K562 (cell line): ENCODE results near the gene ADAM10. TPM values are rescaled to one million over a fixed set of nuclear protein-coding genes. Genes with fewer than 3 reads are reported as not detected.

Experiments used
- BCL6 ChIP-seq: fragments of 250-450 bp; sonication (Bioruptor Pico); IDR thresholded peaks from 2 replicates; pipeline ENCODE4 v1.4.0; 2020
- ELF2 ChIP-seq: fragments of 250-450 bp; sonication (Bioruptor Pico); IDR thresholded peaks from 2 replicates; pipeline ENCODE4 v1.5.0; 2021; ENCODE audit warnings: mild to moderate bottlenecking
- ETV6 ChIP-seq, 3 experiments: fragments of 150-350 bp in 1 of 3; sonication (generic) in 1 of 3; formaldehyde crosslinking in 1 of 3; IDR thresholded peaks; 2 replicates each; pipeline versions ENCODE4 v1.6.1 to v1.8.0; 2014 to 2022; ENCODE audit warnings: borderline replicate concordance in 2 of 3, low read depth in 2 of 3, antibody characterized with exemption in 1 of 3, low read length in 1 of 3, mild to moderate bottlenecking in 1 of 3, missing genetic modification reagents in 1 of 3
- JUN ChIP-seq, 2 experiments: sonication (generic) in 1 of 2; formaldehyde crosslinking in 1 of 2; IDR thresholded peaks; 2 replicates each; pipeline versions ENCODE4 v1.6.1 to v1.8.0; 2012 to 2022; ENCODE audit warnings: borderline replicate concordance in 2 of 2, mild to moderate bottlenecking in 2 of 2, improper control_type of control experiment in 1 of 2, low read depth in 1 of 2, low read length in 1 of 2, missing genetic modification reagents in 1 of 2
- KLF6 ChIP-seq: fragments of 250-450 bp; sonication (Bioruptor Pico); IDR thresholded peaks from 2 replicates; pipeline ENCODE4 v1.4.0; 2020; ENCODE audit warnings: mild to moderate bottlenecking, moderate library complexity, borderline replicate concordance
- MXI1 ChIP-seq: IDR thresholded peaks from 2 replicates; pipeline ENCODE4 v1.6.1; 2011; ENCODE audit warnings: low read depth, mild to moderate bottlenecking, improper control_type of control experiment, low read length
- PHB2 ChIP-seq: fragments of 450-650 bp; IDR thresholded peaks from 2 replicates; pipeline ENCODE4 v1.6.1; 2017; ENCODE audit warnings: low read depth
- RBM39 ChIP-seq: fragments of 200-400 bp; formaldehyde crosslinking; optimal IDR thresholded peaks from 2 replicates; pipeline ENCODE3; 2018; ENCODE audit warnings: low read depth, low read length
- SMAD1 ChIP-seq: fragments of 150-350 bp; IDR thresholded peaks from 2 replicates; pipeline ENCODE4 v1.6.1; 2014; ENCODE audit warnings: low read length, low read depth; ENCODE audit not compliant: partially characterized antibody
- YY1 ChIP-seq, 3 experiments: IDR thresholded peaks; 2 replicates each; pipeline ENCODE4 v1.6.1; 2011; ENCODE audit warnings: low read length in 2 of 3, mild to moderate bottlenecking in 2 of 3, moderate library complexity in 2 of 3, borderline replicate concordance in 1 of 3, control low read depth in 1 of 3, low read depth in 1 of 3; ENCODE audit not compliant: insufficient read depth in 3 of 3, insufficient replicate concordance in 2 of 3, control insufficient read depth in 1 of 3, insufficient read length in 1 of 3; ENCODE audit errors: extremely low read depth in 1 of 3
- polyA plus RNA-seq, 8 experiments: library from polyadenylated mRNA; depleted of rRNA in 4 of 8; stranded (reverse) in 5 of 8; unstranded in 3 of 8; fragments of >200 nt; fragmentation: Nextera tagmentation in 2 of 8; fragmentation: Illumina TruSeq in 1 of 8; extraction: Ambion mirVana in 2 of 8; extraction: Trizol in 1 of 8; gene quantifications; 2 replicates each; pipeline versions ENCODE4 v1.2.1 to v1.2.3, GENCODE V29; 2011 to 2014; ENCODE audit warnings: inconsistent platforms in 1 of 8, missing spikeins in 1 of 8
- total RNA-seq, 7 experiments: library from RNA; depleted of rRNA in 6 of 7; stranded (reverse); fragments of >200 nt in 6 of 7; fragmentation: Illumina TruSeq in 2 of 7; extraction: Trizol in 2 of 7; gene quantifications; 2 replicates each; pipeline versions ENCODE4 v1.2.1 to v1.2.3, GENCODE V29; 2011 to 2021; ENCODE audit warnings: low replicate concordance in 1 of 7
- TF ChIP-seq, protein P1 (sequence below): fragments of 450-650 bp; formaldehyde crosslinking; IDR thresholded peaks from 2 replicates; pipeline ENCODE4 v1.4.0; 2022; ENCODE audit warnings: missing genetic modification characterization
- TF ChIP-seq, protein P2 (sequence below): sonication (generic); formaldehyde crosslinking; IDR thresholded peaks from 2 replicates; pipeline ENCODE4 v1.8.0; 2023; ENCODE audit warnings: mild to moderate bottlenecking, missing genetic modification reagents
- TF ChIP-seq, protein P3 (sequence below): fragments of 450-650 bp; IDR thresholded peaks from 2 replicates; pipeline ENCODE4 v1.6.1; 2018; ENCODE audit not compliant: partially characterized antibody
- TF ChIP-seq, protein P4 (sequence below): fragments of 250-450 bp; sonication (Bioruptor Pico); IDR thresholded peaks from 2 replicates; pipeline ENCODE4 v1.8.0; 2022; ENCODE audit warnings: inconsistent platforms
- TF ChIP-seq, protein P5 (sequence below), 2 experiments: IDR thresholded peaks in 1 of 2; conservative IDR thresholded peaks in 1 of 2; 2 replicates each; pipeline ENCODE4 v1.6.1; 2016; ENCODE audit warnings: low read depth in 2 of 2, mild to moderate bottlenecking in 1 of 2, missing compliant biosample characterization in 1 of 2, missing genetic modification characterization in 1 of 2, moderate library complexity in 1 of 2

Gene ADAM10
- total and polyA plus RNA-seq, 9 of the 15 experiments (the other 6 are each of a cell fraction or from before 2014, with no cell fraction given) = 11.9 to 152 (median 57.3) TPM

DNA sequence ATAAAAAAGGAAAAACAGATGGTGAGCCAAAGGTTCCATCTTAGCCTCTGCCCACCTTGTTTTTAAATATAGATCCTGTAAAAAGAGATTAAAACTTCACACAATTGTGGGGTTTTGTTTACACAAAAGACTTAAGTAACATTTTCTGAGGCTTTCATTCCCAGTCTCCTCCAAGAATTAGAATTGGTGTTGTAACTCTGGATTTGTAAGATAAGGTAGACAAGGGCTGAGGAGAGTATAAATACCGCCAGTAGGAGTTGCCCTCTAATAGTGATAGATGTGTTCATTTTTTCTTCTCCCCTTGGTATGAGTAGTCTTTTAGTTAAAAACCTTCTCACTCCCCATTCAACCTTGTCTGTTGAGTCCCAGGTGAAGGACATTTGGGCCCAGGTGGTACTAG lies 30.0 kb upstream of the ADAM10 start (continued):
- TF ChIP-seq SMAD1 (no peak), KLF6 (CRISPR knock-in tag) (no peak), ETV6 (IDR thresholded peaks at IDR 0.05; ENCODE audit: borderline replicate concordance in 1 of 2, low read depth in 2 of 2, low read length in 1 of 2) (no peak), ETV6 (CRISPR knock-in tag; IDR thresholded peaks at IDR 0.05; ENCODE audit: borderline replicate concordance) (no peak), ELF2 (CRISPR knock-in tag) (no peak), YY1 (IDR thresholded peaks at IDR 0.05; ENCODE audit: borderline replicate concordance in 1 of 3, control insufficient read depth in 1 of 3, extremely low read depth in 1 of 3, insufficient read depth in 3 of 3, insufficient read length in 1 of 3, insufficient replicate concordance in 2 of 3, low read depth in 1 of 3, low read length in 2 of 3) (no peak), MXI1 (no peak), RBM39 (no peak), BCL6 (CRISPR knock-in tag) (no peak), PHB2 (no peak), JUN (IDR thresholded peaks at IDR 0.05; ENCODE audit: borderline replicate concordance, low read depth, low read length) (no peak), JUN (CRISPR knock-in tag; IDR thresholded peaks at IDR 0.05; ENCODE audit: borderline replicate concordance) (no peak)
- TF ChIP-seq, protein P1, sequence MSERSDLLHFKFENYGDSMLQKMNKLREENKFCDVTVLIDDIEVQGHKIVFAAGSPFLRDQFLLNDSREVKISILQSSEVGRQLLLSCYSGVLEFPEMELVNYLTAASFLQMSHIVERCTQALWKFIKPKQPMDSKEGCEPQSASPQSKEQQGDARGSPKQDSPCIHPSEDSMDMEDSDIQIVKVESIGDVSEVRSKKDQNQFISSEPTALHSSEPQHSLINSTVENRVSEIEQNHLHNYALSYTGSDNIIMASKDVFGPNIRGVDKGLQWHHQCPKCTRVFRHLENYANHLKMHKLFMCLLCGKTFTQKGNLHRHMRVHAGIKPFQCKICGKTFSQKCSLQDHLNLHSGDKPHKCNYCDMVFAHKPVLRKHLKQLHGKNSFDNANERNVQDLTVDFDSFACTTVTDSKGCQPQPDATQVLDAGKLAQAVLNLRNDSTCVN (CRISPR knock-in tag) = no peak
- TF ChIP-seq, protein P2, sequence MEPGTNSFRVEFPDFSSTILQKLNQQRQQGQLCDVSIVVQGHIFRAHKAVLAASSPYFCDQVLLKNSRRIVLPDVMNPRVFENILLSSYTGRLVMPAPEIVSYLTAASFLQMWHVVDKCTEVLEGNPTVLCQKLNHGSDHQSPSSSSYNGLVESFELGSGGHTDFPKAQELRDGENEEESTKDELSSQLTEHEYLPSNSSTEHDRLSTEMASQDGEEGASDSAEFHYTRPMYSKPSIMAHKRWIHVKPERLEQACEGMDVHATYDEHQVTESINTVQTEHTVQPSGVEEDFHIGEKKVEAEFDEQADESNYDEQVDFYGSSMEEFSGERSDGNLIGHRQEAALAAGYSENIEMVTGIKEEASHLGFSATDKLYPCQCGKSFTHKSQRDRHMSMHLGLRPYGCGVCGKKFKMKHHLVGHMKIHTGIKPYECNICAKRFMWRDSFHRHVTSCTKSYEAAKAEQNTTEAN = no peak
- TF ChIP-seq, protein P3, sequence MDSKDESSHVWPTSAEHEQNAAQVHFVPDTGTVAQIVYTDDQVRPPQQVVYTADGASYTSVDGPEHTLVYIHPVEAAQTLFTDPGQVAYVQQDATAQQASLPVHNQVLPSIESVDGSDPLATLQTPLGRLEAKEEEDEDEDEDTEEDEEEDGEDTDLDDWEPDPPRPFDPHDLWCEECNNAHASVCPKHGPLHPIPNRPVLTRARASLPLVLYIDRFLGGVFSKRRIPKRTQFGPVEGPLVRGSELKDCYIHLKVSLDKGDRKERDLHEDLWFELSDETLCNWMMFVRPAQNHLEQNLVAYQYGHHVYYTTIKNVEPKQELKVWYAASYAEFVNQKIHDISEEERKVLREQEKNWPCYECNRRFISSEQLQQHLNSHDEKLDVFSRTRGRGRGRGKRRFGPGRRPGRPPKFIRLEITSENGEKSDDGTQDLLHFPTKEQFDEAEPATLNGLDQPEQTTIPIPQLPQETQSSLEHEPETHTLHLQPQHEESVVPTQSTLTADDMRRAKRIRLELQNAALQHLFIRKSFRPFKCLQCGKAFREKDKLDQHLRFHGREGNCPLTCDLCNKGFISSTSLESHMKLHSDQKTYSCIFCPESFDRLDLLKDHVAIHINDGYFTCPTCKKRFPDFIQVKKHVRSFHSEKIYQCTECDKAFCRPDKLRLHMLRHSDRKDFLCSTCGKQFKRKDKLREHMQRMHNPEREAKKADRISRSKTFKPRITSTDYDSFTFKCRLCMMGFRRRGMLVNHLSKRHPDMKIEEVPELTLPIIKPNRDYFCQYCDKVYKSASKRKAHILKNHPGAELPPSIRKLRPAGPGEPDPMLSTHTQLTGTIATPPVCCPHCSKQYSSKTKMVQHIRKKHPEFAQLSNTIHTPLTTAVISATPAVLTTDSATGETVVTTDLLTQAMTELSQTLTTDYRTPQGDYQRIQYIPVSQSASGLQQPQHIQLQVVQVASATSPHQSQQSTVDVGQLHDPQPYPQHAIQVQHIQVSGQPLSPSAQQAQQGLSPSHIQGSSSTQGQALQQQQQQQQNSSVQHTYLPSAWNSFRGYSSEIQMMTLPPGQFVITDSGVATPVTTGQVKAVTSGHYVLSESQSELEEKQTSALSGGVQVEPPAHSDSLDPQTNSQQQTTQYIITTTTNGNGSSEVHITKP = no peak
- TF ChIP-seq, protein P4, sequence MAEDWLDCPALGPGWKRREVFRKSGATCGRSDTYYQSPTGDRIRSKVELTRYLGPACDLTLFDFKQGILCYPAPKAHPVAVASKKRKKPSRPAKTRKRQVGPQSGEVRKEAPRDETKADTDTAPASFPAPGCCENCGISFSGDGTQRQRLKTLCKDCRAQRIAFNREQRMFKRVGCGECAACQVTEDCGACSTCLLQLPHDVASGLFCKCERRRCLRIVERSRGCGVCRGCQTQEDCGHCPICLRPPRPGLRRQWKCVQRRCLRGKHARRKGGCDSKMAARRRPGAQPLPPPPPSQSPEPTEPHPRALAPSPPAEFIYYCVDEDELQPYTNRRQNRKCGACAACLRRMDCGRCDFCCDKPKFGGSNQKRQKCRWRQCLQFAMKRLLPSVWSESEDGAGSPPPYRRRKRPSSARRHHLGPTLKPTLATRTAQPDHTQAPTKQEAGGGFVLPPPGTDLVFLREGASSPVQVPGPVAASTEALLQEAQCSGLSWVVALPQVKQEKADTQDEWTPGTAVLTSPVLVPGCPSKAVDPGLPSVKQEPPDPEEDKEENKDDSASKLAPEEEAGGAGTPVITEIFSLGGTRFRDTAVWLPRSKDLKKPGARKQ (CRISPR knock-in tag) = no peak
- TF ChIP-seq, protein P5, sequence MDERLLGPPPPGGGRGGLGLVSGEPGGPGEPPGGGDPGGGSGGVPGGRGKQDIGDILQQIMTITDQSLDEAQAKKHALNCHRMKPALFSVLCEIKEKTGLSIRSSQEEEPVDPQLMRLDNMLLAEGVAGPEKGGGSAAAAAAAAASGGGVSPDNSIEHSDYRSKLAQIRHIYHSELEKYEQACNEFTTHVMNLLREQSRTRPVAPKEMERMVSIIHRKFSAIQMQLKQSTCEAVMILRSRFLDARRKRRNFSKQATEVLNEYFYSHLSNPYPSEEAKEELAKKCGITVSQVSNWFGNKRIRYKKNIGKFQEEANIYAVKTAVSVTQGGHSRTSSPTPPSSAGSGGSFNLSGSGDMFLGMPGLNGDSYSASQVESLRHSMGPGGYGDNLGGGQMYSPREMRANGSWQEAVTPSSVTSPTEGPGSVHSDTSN (CRISPR knock-in tag; IDR thresholded peaks at IDR 0.05; ENCODE audit: low read depth) = no peak
- TF ChIP-seq, protein P5 (tag; conservative IDR thresholded peaks at IDR 0.05; ENCODE audit: low read depth) = no peak
